Measurements from ENCODE around the gene TRABD2B.

TRABD2B gene

DNA sequence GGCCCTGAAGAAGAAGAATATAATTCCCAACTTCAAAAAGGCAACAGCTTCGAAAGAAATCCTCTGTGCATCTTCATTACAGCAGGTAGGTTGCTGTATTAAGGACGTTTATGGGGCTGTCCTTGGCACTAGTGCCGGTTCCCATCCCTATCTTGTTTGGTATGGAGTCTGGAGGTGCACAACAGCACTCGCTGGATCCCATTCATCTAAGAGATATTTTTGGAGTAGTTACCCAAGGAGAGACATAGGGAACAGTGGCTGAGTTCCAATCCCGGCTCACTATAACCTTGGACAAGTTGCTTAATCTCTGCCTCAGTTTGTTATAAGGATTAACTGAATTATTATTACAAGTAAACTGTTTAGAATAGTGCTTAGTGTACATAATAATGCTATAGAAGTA lies 106.4 kb downstream of the TRABD2B start:
- Histone ChIP-seq H4K20me1 (ENCODE audit: low read depth, low read length) (no peaks in the 10 kb centered on the region), H3K9ac (ENCODE audit: low read length) (no peak overlapping the region), H3K9me2 (replicated peaks; ENCODE audit: insufficient read depth, low read length) (no peaks in the 10 kb centered on the region), H3K79me2 (ENCODE audit: insufficient read depth, low read length) (no peaks in the 10 kb centered on the region), H3K9me3 (ENCODE audit: insufficient read depth, low read length) (no peaks in the 10 kb centered on the region), H3K4me2 (ENCODE audit: low read depth, low read length, poor library complexity, severe bottlenecking) (no peak overlapping the region), H3K4me3 (ENCODE audit: insufficient read depth, low read length, poor library complexity, severe bottlenecking) (no peak overlapping the region), H3K36me3 (ENCODE audit: low read length) (no peaks in the 10 kb centered on the region), H3K27me3 (ENCODE audit: low read length) (no peaks in the 10 kb centered on the region), H2AFZ (ENCODE audit: low read depth, low read length, severe bottlenecking) (no peak overlapping the region), H3F3A (ENCODE audit: insufficient read depth) (no peaks in the 10 kb centered on the region), H3K27ac (ENCODE audit: low read depth, low read length) (no peak overlapping the region)
- TF ChIP-seq CTCF (IDR thresholded peaks at IDR 0.05; ENCODE audit: insufficient read depth, low read length, poor library complexity, severe bottlenecking) = no peak
- TF ChIP-seq EZH2phosphoT487 (conservative IDR thresholded peaks at IDR 0.05; ENCODE audit: low read length) = no peak

- no peak overlapping the region for H3K4me3 ChIP-seq (ENCODE audit: insufficient read depth, low read length, poor library complexity, severe bottlenecking)
- no peaks in the 10 kb centered on the region for H3K9me2 ChIP-seq (replicated peaks; ENCODE audit: insufficient read depth, low read length)
- no peaks in the 10 kb centered on the region for H3F3A ChIP-seq (ENCODE audit: insufficient read depth)
- H4K20me1 ChIP-seq (ENCODE audit: low read depth, low read length) = no peaks in the 10 kb centered on the region
- no peaks in the 10 kb centered on the region for H3K27me3 ChIP-seq (ENCODE audit: low read length)
- no peak overlapping the region for H3K27ac ChIP-seq (ENCODE audit: low read depth, low read length)
- TF ChIP-seq EZH2phosphoT487 (conservative IDR thresholded peaks at IDR 0.05; ENCODE audit: low read length) (no peak), CTCF (IDR thresholded peaks at IDR 0.05; ENCODE audit: insufficient read depth, low read length, poor library complexity, severe bottlenecking) (no peak)
- no peaks in the 10 kb centered on the region for H3K36me3 ChIP-seq (ENCODE audit: low read length)
- H3K79me2 ChIP-seq (ENCODE audit: insufficient read depth, low read length) = no peaks in the 10 kb centered on the region
- H3K4me2 ChIP-seq (ENCODE audit: low read depth, low read length, poor library complexity, severe bottlenecking) = no peak overlapping the region
- H2AFZ ChIP-seq (ENCODE audit: low read depth, low read length, severe bottlenecking) = no peak overlapping the region
- H3K9ac ChIP-seq (ENCODE audit: low read length) = no peak overlapping the region
- no peaks in the 10 kb centered on the region for H3K9me3 ChIP-seq (ENCODE audit: insufficient read depth, low read length)
These were observed 108.9 kb downstream of the TRABD2B start for GRCh38 chr1:47888294-47888629.

GRCh38 chr1:47887475-47888293 lies 109.5 kb downstream of the TRABD2B start:
- H4K20me1 ChIP-seq (ENCODE audit: low read depth, low read length) = no peaks in the 10 kb centered on the region
- H2AFZ ChIP-seq (ENCODE audit: low read depth, low read length, severe bottlenecking) = no peak overlapping the region
- no peak overlapping the region for H3K27ac ChIP-seq (ENCODE audit: low read depth, low read length)
- H3K9me2 ChIP-seq (replicated peaks; ENCODE audit: insufficient read depth, low read length) = no peaks in the 10 kb centered on the region
- H3K4me3 ChIP-seq (ENCODE audit: insufficient read depth, low read length, poor library complexity, severe bottlenecking) = no peak overlapping the region
- no peaks in the 10 kb centered on the region for H3K9me3 ChIP-seq (ENCODE audit: insufficient read depth, low read length)
- TF ChIP-seq CTCF (IDR thresholded peaks at IDR 0.05; ENCODE audit: insufficient read depth, low read length, poor library complexity, severe bottlenecking) (no peak), EZH2phosphoT487 (conservative IDR thresholded peaks at IDR 0.05; ENCODE audit: low read length) (no peak)
- no peak overlapping the region for H3K4me2 ChIP-seq (ENCODE audit: low read depth, low read length, poor library complexity, severe bottlenecking)
- H3K9ac ChIP-seq (ENCODE audit: low read length) = no peak overlapping the region
- H3K36me3 ChIP-seq (ENCODE audit: low read length) = no peaks in the 10 kb centered on the region
- no peaks in the 10 kb centered on the region for H3K27me3 ChIP-seq (ENCODE audit: low read length)
- H3K79me2 ChIP-seq (ENCODE audit: insufficient read depth, low read length) = no peaks in the 10 kb centered on the region
- H3F3A ChIP-seq (ENCODE audit: insufficient read depth) = no peaks in the 10 kb centered on the region
